ENCODE measurements around the gene ADARB1.

Gene ADARB1

DNA sequence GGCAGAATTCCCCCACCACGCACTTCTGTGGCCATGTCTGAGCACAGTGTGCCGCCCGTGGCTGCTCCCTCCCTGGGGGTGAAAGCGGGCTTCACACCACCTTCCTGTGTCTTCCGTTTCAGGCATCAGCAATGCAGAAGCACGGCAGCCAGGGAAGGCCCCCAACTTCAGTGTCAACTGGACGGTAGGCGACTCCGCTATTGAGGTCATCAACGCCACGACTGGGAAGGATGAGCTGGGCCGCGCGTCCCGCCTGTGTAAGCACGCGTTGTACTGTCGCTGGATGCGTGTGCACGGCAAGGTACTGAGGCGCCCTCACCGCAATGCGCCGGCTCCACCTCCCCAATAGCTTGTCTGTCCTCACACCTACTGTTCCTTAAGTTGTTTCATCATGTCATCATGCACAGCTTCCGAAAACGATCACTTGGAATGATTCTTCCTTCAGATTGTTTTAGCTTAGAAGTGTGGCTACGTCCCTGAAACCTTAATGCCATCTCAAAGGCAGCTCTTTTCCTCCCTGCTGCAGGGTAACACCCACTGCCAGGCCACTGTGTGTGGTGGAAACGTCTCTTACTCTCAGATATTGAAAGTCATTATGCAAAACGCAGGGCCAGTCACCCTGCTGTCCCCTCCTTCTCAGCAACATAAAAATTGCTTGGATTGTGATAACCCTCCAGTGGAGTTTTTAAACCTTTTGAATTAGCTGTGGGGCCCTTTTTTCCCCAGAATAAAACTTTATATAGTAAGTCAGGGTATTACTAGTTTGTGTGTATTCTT lies 146.5 kb downstream of the ADARB1 start:
- no peak for TF ChIP-seq EZH2 (IDR thresholded peaks at IDR 0.05; ENCODE audit: borderline replicate concordance, low read length)
- TF ChIP-seq, protein P1, sequence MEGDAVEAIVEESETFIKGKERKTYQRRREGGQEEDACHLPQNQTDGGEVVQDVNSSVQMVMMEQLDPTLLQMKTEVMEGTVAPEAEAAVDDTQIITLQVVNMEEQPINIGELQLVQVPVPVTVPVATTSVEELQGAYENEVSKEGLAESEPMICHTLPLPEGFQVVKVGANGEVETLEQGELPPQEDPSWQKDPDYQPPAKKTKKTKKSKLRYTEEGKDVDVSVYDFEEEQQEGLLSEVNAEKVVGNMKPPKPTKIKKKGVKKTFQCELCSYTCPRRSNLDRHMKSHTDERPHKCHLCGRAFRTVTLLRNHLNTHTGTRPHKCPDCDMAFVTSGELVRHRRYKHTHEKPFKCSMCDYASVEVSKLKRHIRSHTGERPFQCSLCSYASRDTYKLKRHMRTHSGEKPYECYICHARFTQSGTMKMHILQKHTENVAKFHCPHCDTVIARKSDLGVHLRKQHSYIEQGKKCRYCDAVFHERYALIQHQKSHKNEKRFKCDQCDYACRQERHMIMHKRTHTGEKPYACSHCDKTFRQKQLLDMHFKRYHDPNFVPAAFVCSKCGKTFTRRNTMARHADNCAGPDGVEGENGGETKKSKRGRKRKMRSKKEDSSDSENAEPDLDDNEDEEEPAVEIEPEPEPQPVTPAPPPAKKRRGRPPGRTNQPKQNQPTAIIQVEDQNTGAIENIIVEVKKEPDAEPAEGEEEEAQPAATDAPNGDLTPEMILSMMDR (IDR thresholded peaks at IDR 0.05; ENCODE audit: low read length) = no peak
- H3K4me3 ChIP-seq (ENCODE audit: low read depth, low read length, poor library complexity, severe bottlenecking) = no peak overlapping the region
- no peaks in the 10 kb centered on the region for H3K36me3 ChIP-seq (ENCODE audit: insufficient read depth, low read length)
- H3K27ac ChIP-seq (ENCODE audit: low read depth, low read length, poor library complexity, severe bottlenecking) = no peak overlapping the region
- H3K79me2 ChIP-seq (ENCODE audit: insufficient read depth, low read length) = no peaks in the 10 kb centered on the region
- no peaks in the 10 kb centered on the region for H3K9me3 ChIP-seq (ENCODE audit: low read length)
- no peak overlapping the region for H2AFZ ChIP-seq (ENCODE audit: low read length)
- no peak overlapping the region for H3K4me2 ChIP-seq (ENCODE audit: low read length)
- no peaks in the 10 kb centered on the region for H4K20me1 ChIP-seq (ENCODE audit: insufficient read depth, low read length)
- no peaks in the 10 kb centered on the region for H3K4me1 ChIP-seq (ENCODE audit: insufficient read depth, low read length, severe bottlenecking)
- no peak overlapping the region for H3K9ac ChIP-seq (ENCODE audit: low read length)
- peaks cover 2% of the 10 kb centered on the region; the same call in 1 of the 2 replicates for H3K9me2 ChIP-seq (ENCODE audit: low read depth, low read length)
- no peaks in the 10 kb centered on the region; the same call in none of the 2 replicates for H3K27me3 ChIP-seq (ENCODE audit: insufficient read depth, low read length)
- H3F3A ChIP-seq (ENCODE audit: insufficient read depth, low read length) = no peaks in the 10 kb centered on the region

DNA sequence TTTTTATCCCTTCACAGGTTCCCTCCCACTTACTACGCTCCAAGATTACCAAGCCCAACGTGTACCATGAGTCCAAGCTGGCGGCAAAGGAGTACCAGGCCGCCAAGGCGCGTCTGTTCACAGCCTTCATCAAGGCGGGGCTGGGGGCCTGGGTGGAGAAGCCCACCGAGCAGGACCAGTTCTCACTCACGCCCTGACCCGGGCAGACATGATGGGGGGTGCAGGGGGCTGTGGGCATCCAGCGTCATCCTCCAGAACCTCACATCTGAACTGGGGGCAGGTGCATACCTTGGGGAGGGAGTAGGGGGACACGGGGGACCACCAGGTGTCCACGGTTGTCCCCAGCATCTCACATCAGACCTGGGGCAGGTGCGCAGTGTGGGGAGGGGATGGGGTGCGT lies 147.6 kb downstream of the ADARB1 start:
- H3K4me2 ChIP-seq (ENCODE audit: low read length) = no peak overlapping the region
- H3K27me3 ChIP-seq (ENCODE audit: insufficient read depth, low read length) = no peaks in the 10 kb centered on the region; the same call in none of the 2 replicates
- H3K36me3 ChIP-seq (ENCODE audit: insufficient read depth, low read length) = no peaks in the 10 kb centered on the region
- TF ChIP-seq, protein P1 (IDR thresholded peaks at IDR 0.05; ENCODE audit: low read length) = no peak
- no peak for TF ChIP-seq EZH2 (IDR thresholded peaks at IDR 0.05; ENCODE audit: borderline replicate concordance, low read length)
- H3K9me2 ChIP-seq (ENCODE audit: low read depth, low read length) = no peaks in the 10 kb centered on the region
- no peak overlapping the region for H2AFZ ChIP-seq (ENCODE audit: low read length)
- H3F3A ChIP-seq (ENCODE audit: insufficient read depth, low read length) = no peaks in the 10 kb centered on the region
- peaks cover 6% of the 10 kb centered on the region for H3K4me1 ChIP-seq (ENCODE audit: insufficient read depth, low read length, severe bottlenecking)
- H3K4me3 ChIP-seq (ENCODE audit: low read depth, low read length, poor library complexity, severe bottlenecking) = no peak overlapping the region
- H3K9me3 ChIP-seq (ENCODE audit: low read length) = no peaks in the 10 kb centered on the region
- H3K9ac ChIP-seq (ENCODE audit: low read length) = no peak overlapping the region
- no peak overlapping the region for H3K27ac ChIP-seq (ENCODE audit: low read depth, low read length, poor library complexity, severe bottlenecking)
- H3K79me2 ChIP-seq (ENCODE audit: insufficient read depth, low read length) = no peaks in the 10 kb centered on the region
- H4K20me1 ChIP-seq (ENCODE audit: insufficient read depth, low read length) = no peaks in the 10 kb centered on the region

DNA sequence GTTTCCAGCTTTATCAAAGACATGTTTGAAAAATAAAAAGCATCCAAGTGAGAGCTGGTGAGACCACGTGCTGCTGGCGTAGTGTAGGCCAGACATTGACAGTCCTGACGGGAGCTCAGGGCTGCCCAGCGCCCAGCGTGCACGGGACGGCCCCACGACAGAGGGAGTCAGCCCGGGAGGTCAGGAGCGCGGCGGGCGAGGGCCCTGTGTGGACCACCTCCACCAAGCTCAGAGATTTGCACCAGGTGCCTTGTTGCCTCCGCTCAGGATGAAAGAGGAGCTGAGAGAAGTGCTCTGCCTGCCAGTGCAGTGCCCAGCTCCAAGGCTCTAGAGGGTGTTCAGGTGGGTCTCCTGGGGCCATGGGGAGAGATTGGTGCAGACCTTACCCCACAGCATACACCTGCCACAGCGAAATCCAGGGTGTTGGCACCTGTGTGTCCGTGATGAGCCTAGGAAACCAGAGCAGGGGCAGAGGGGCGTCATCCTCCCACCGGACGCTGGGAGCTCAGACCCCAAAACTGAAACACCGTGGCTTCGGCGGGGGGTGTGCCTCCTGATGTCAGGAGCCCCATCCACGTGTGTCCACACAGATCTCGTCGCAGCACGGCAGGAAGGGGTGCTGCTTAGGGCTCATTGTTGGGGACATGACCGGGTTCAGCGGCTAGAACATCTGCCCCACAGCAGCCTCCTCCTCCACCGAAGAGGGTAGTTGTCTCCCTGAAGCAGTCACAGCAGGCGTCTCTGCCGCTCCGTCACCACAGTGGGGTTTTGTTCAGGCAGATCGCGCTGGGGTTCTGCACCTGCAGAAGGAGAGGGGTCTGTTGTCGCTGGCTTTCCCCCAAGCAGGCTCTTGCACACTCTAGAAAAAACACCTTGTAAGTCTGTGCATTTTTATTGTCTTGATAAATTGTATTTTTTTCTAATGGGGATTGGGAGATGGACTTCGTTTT lies 149.1 kb downstream of the ADARB1 start:
- Histone ChIP-seq H3K27ac (ENCODE audit: low read depth, low read length, poor library complexity, severe bottlenecking) (no peak overlapping the region), H3K79me2 (ENCODE audit: insufficient read depth, low read length) (no peaks in the 10 kb centered on the region), H2AFZ (ENCODE audit: low read length) (no peak overlapping the region), H3K36me3 (ENCODE audit: insufficient read depth, low read length) (no peaks in the 10 kb centered on the region), H3K4me1 (ENCODE audit: insufficient read depth, low read length, severe bottlenecking) (peaks cover 6% of the 10 kb centered on the region), H3F3A (ENCODE audit: insufficient read depth, low read length) (no peaks in the 10 kb centered on the region), H4K20me1 (ENCODE audit: insufficient read depth, low read length) (no peaks in the 10 kb centered on the region), H3K27me3 (ENCODE audit: insufficient read depth, low read length) (no peaks in the 10 kb centered on the region; the same call in none of the 2 replicates), H3K4me3 (ENCODE audit: low read depth, low read length, poor library complexity, severe bottlenecking) (no peak overlapping the region), H3K9ac (ENCODE audit: low read length) (no peak overlapping the region), H3K9me2 (ENCODE audit: low read depth, low read length) (no peaks in the 10 kb centered on the region), H3K4me2 (ENCODE audit: low read length) (no peak overlapping the region), H3K9me3 (ENCODE audit: low read length) (no peaks in the 10 kb centered on the region)
- TF ChIP-seq EZH2 (IDR thresholded peaks at IDR 0.05; ENCODE audit: borderline replicate concordance, low read length) = no peak
- TF ChIP-seq, protein P1 (IDR thresholded peaks at IDR 0.05; ENCODE audit: low read length) = no peak

Measured in OCI-LY1 (cell line).